Measurements from ENCODE around the gene ATP6V0E2. TPM values are rescaled to one million over a fixed set of nuclear protein-coding genes. Genes with fewer than 3 reads are reported as not detected.

The ATP6V0E2 gene
- total RNA-seq, 1 donor from 2014 or later, result 17.9 TPM

DNA sequence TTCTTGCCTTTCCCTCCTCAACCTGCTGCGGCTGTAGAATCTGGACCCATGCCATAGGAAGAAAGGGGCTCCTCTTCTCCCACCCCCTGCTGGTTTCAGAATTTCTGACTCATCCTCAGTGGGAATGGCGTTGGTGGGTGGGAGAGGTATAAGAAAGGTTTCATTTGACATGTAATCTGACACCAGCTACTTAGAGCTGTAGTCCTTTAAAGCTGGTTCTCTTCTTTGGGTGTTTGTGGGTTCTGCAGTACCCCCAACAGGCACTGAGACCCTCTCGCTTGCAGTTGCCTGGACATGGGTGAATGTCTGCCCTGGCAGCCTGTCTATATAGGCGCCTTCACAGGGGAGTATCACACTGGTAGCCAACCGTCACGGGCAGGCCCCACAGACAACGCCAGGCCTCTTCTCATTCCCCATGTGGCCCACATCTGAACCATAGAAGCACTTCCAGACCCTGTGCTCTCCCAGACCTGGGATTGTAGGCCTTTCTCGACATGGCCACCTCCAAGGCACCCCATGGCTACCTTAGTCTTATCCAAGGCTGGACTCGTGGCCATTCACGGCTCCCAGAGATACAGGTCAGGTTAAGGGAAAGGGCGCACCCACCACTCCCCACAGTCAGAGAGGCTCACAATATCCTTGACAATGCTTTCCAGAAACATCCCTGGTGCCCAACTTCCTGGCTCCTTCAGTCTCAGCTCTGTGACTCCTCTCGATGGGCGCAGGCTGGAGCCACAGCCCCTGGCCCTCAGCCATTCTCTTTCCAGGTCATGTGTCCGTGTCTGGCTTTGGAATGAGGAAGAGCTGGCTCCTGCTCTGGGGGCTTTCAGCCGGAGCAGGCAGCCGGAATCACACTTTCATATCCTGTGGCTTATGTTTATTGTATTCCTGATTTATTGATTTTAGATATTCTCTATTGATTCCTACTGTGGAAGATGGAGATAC, 18.1 kb upstream of the ATP6V0E2 start:
- H3K27ac ChIP-seq, result no peak overlapping the region
- H3K36me3 ChIP-seq, result peaks cover 24% of the 10 kb centered on the region
- ATAC-seq, result no peak
- H3K4me1 ChIP-seq, result peaks cover 4% of the 10 kb centered on the region
- no peaks in the 10 kb centered on the region for H3K9me3 ChIP-seq
- TF ChIP-seq, protein P1, sequence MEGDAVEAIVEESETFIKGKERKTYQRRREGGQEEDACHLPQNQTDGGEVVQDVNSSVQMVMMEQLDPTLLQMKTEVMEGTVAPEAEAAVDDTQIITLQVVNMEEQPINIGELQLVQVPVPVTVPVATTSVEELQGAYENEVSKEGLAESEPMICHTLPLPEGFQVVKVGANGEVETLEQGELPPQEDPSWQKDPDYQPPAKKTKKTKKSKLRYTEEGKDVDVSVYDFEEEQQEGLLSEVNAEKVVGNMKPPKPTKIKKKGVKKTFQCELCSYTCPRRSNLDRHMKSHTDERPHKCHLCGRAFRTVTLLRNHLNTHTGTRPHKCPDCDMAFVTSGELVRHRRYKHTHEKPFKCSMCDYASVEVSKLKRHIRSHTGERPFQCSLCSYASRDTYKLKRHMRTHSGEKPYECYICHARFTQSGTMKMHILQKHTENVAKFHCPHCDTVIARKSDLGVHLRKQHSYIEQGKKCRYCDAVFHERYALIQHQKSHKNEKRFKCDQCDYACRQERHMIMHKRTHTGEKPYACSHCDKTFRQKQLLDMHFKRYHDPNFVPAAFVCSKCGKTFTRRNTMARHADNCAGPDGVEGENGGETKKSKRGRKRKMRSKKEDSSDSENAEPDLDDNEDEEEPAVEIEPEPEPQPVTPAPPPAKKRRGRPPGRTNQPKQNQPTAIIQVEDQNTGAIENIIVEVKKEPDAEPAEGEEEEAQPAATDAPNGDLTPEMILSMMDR (IDR thresholded peaks at IDR 0.05), result no peak
- DNase-seq, result no peak
- H3K27me3 ChIP-seq (ENCODE audit: low read depth), result no peaks in the 10 kb centered on the region
- intact Hi-C loops (cut with DNase I), result no loop called here
- H3K4me3 ChIP-seq, result no peak overlapping the region

- H3K4me3 ChIP-seq, result no peak overlapping the region
These were observed 17.2 kb upstream of the ATP6V0E2 start for GRCh38 chr7:149856583-149856982.

GRCh38 chr7:149859369-149859768, 14.4 kb upstream of the ATP6V0E2 start:
- no peak overlapping the region for H3K27ac ChIP-seq
- intact Hi-C loops (cut with DNase I), result no loop called here
- TF ChIP-seq, protein P1 (IDR thresholded peaks at IDR 0.05), result no peak
- H3K36me3 ChIP-seq, result peaks cover 51% of the 10 kb centered on the region
- H3K27me3 ChIP-seq (ENCODE audit: low read depth), result no peaks in the 10 kb centered on the region
- H3K4me3 ChIP-seq, result no peak overlapping the region
- no peak for ATAC-seq
- H3K9me3 ChIP-seq, result no peaks in the 10 kb centered on the region
- no peak for DNase-seq
- H3K4me1 ChIP-seq, result peaks cover 4% of the 10 kb centered on the region

More at GRCh38 chr7:149856583-149856982, 17.2 kb upstream of the ATP6V0E2 start:
- Histone ChIP-seq H3K27me3 (ENCODE audit: low read depth) (no peaks in the 10 kb centered on the region), H3K4me1 (peaks cover 4% of the 10 kb centered on the region), H3K9me3 (no peaks in the 10 kb centered on the region), H3K27ac (no peak overlapping the region), H3K36me3 (peaks cover 33% of the 10 kb centered on the region)
- intact Hi-C loops (cut with DNase I), result no loop called here
- TF ChIP-seq, protein P1 (IDR thresholded peaks at IDR 0.05), result no peak
- no peak for ATAC-seq
- no peak for DNase-seq

DNA sequence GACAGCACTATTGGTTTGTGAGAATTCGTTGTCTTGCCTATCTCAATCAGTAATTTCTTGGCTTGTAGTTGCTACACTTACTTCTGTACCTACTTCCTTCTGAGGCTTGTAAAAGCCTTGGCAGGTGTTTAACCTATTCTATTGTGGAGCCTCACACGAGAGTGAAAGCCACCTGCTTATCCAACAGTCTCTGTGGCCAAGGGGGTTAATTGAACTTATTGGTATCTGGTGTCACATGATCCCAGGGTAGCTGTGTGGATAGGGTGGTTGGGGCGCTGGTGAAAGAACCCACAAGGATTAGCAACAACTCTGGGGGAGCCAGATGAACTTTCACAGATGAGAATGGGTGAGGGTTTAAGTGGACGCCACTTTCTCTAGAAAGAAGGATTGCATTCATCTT, 13.9 kb upstream of the ATP6V0E2 start:
- ATAC-seq, result no peak
- Histone ChIP-seq H3K9me3 (no peaks in the 10 kb centered on the region), H3K27me3 (ENCODE audit: low read depth) (no peaks in the 10 kb centered on the region), H3K36me3 (peaks cover 56% of the 10 kb centered on the region), H3K4me3 (no peak overlapping the region), H3K4me1 (no peaks in the 10 kb centered on the region), H3K27ac (no peak overlapping the region)
- TF ChIP-seq, protein P1 (IDR thresholded peaks at IDR 0.05), result no peak
- no peak for DNase-seq
- intact Hi-C loops (cut with DNase I), result no loop called here

GRCh38 chr7:149860821-149861727, 12.7 kb upstream of the ATP6V0E2 start:
- no peak overlapping the region for H3K27ac ChIP-seq
- DNase-seq (no peak), ATAC-seq (peak in 1 of 2 donors; percentile 19)
- intact Hi-C loops (cut with DNase I), result no loop called here
- H3K9me3 ChIP-seq, result no peaks in the 10 kb centered on the region
- no peak overlapping the region for H3K4me3 ChIP-seq
- no peaks in the 10 kb centered on the region for H3K27me3 ChIP-seq (ENCODE audit: low read depth)
- peaks cover 1% of the 10 kb centered on the region for H3K4me1 ChIP-seq
- peaks cover 63% of the 10 kb centered on the region for H3K36me3 ChIP-seq
- TF ChIP-seq, protein P1 (IDR thresholded peaks at IDR 0.05), result peak; percentile 39

Data from lower lobe of right lung (tissue), 2 donors.